Esophagus (tissue), 2 donors: Measurements from ENCODE around the gene UNC5C. TPM values are rescaled to one million over a fixed set of nuclear protein-coding genes. Genes with fewer than 3 reads are reported as not detected.

Source experiments
- H3K27ac ChIP-seq, 2 donors: one replicate each; pipeline ENCODE4 v1.5.1; 2013; ENCODE audit warnings: low read depth in 2 of 2, mild to moderate bottlenecking in 2 of 2, inconsistent platforms in 1 of 2, low read length in 1 of 2, moderate library complexity in 1 of 2
- H3K27me3 ChIP-seq, 2 donors: one replicate each; pipeline ENCODE4 v1.6.1; 2013; ENCODE audit warnings: low read length in 2 of 2, control low read depth in 1 of 2, mild to moderate bottlenecking in 1 of 2; ENCODE audit not compliant: insufficient read depth in 2 of 2, control insufficient read depth in 1 of 2
- H3K36me3 ChIP-seq, 2 donors: one replicate each; pipeline ENCODE4 v1.6.1; 2013; ENCODE audit warnings: low read length in 1 of 2; ENCODE audit not compliant: control insufficient read depth in 2 of 2, insufficient read depth in 2 of 2
- H3K4me1 ChIP-seq, 2 donors: one replicate each; pipeline ENCODE4 v1.6.1; 2013; ENCODE audit warnings: low read length in 1 of 2; ENCODE audit not compliant: control insufficient read depth in 2 of 2, insufficient read depth in 2 of 2
- H3K4me3 ChIP-seq, 2 donors: one replicate each; pipeline ENCODE4 v1.5.1; 2013; ENCODE audit warnings: low read length in 2 of 2, mild to moderate bottlenecking in 2 of 2, low read depth in 1 of 2, moderate library complexity in 1 of 2
- H3K9me3 ChIP-seq, 2 donors: one replicate each; pipeline ENCODE4 v1.6.1; 2013; ENCODE audit warnings: mild to moderate bottlenecking in 2 of 2, low read depth in 1 of 2, low read length in 1 of 2, moderate library complexity in 1 of 2; ENCODE audit not compliant: control insufficient read depth in 2 of 2, insufficient read depth in 1 of 2
- WGBS, 2 donors: extraction: QIAGEN DNeasy Blood & Tissue Kit; methylation state at CpG; one replicate each; pipeline ENCODE4 v1.1.7; 2013; 5-methylcytosine and 5-hydroxymethylcytosine counted together
- polyA plus RNA-seq, 2 donors: library from polyadenylated mRNA; stranded (reverse); fragments of 200-250 nt; gene quantifications; one replicate each; pipeline ENCODE4 v1.2.3, GENCODE V29; 2013
- donor health status: healthy with polysubstance abuse.
- donor health status: Bipolar disorder and iron deficiency.

UNC5C gene
- polyA plus RNA-seq, 2 donors = 0.04 to 0.09 TPM

DNA sequence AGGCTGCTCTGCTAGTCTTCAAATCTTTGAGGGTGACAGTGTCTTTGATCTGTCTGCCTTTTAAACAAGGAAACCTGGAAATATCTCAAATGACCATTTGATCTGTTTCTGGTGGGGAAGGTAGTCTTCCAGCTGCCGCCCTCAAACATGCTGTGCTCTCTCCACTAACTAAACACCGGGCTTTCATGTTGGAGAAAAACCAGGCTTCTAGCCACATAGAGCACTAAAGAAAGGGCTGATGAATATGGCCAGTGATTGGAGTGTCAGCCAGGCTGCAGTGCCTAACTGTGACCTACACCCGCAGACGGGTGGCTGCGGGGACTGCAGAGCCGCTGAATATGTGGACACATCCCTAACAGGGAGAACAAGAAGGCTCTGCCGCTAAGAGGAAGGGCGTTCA lies 85.9 kb downstream of the UNC5C start:
- no peak overlapping the region for H3K4me3 ChIP-seq
- 82 to 85% methylated on average over 8 of the region's 8 CpGs for whole genome bisulfite sequencing, 2 donors
- H3K27me3 ChIP-seq = no peaks in the 10 kb centered on the region

DNA sequence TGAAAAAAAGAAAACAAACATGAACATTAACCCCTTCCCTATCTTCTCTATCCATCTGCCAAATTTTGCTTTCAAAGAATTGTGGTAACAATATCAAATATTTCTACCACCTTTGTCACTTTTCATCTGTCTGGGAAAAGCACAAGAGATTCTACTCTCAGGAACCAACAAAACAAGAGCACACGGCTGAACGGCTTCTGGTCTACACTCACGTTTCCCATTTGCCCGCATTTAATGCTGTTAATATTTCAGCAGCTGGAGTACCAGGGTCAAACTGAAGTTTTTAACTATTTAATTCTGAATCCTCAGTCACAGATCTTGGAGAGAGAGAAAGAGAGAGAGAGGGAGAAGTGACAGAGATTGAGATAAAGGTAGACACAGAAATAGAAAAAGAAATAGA lies 91.4 kb downstream of the UNC5C start:
- Histone ChIP-seq H3K27me3 (no peaks in the 10 kb centered on the region), H3K27ac (no peak overlapping the region), H3K4me1 (no peaks in the 10 kb centered on the region), H3K9me3 (no peaks in the 10 kb centered on the region), H3K36me3 (no peaks in the 10 kb centered on the region), H3K4me3 (no peak overlapping the region)
- 64 to 72% methylated on average over 4 of the region's 4 CpGs for WGBS, 2 donors

More for the DNA sequence above, 85.9 kb downstream of the UNC5C start:
- no peak overlapping the region for H3K27ac ChIP-seq
- H3K4me1 ChIP-seq = no peaks in the 10 kb centered on the region
- H3K36me3 ChIP-seq = no peaks in the 10 kb centered on the region
- H3K9me3 ChIP-seq = peaks cover 0 to 3% of the 10 kb centered on the region in 2 donors

DNA sequence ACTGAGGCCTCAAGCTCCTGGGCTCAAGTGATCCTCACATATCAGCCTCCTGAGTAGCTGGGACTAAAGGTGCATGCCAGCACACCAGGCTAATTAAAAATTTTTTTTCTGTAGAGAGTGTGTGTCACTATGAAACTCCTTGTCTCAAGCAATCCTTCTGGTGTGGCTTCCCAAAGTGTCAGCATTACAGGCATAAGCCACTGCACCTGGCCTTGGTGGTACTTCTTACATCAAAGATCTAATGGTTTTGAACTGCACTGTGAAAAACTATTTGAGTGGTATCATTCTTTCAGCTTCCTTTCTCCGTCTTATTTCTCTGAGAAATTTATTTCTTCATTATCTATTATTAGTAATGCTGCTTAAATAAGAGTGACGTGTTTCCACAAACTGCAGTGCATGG lies 98.5 kb downstream of the UNC5C start:
- Histone ChIP-seq H3K4me3 (no peak overlapping the region), H3K27ac (no peak overlapping the region), H3K9me3 (no peaks in the 10 kb centered on the region), H3K27me3 (no peaks in the 10 kb centered on the region), H3K36me3 (no peaks in the 10 kb centered on the region), H3K4me1 (no peaks in the 10 kb centered on the region)
- 73 to 89% methylated on average over 2 of the region's 2 CpGs for WGBS, 2 donors

GRCh38 chr4:95446173-95446572 lies 102.6 kb downstream of the UNC5C start:
- no peaks in the 10 kb centered on the region for H3K4me1 ChIP-seq
- no peak overlapping the region for H3K27ac ChIP-seq
- no peaks in the 10 kb centered on the region for H3K36me3 ChIP-seq
- H3K4me3 ChIP-seq = no peak overlapping the region
- 95% methylated on average over 4 of the region's 4 CpGs for WGBS, 2 donors
- no peaks in the 10 kb centered on the region for H3K9me3 ChIP-seq
- H3K27me3 ChIP-seq = no peaks in the 10 kb centered on the region

DNA sequence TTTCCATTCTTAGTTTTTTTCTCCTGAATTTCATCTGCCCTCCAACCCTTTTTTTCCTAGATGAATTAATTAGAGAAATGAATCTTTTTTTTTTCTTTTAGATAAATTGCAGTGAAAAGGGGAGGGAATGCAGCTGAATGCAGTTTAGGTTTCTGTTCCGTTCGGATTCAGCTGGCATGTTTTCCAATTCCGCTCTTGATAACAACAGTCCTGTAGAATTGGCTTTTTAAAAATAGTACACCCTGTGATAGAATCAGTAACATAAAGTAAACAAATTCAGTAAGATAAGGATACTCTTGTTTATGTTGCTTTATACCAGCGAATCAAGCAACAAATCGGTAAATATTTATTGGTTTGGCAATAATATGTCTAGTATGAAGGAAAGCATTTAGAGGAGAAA lies 103.5 kb downstream of the UNC5C start:
- no peaks in the 10 kb centered on the region for H3K27me3 ChIP-seq
- H3K36me3 ChIP-seq = no peaks in the 10 kb centered on the region
- 76 to 89% methylated on average over 5 of the region's 5 CpGs for WGBS, 2 donors
- H3K4me3 ChIP-seq = no peak overlapping the region
- no peaks in the 10 kb centered on the region for H3K9me3 ChIP-seq
- no peak overlapping the region for H3K27ac ChIP-seq
- no peaks in the 10 kb centered on the region for H3K4me1 ChIP-seq

DNA sequence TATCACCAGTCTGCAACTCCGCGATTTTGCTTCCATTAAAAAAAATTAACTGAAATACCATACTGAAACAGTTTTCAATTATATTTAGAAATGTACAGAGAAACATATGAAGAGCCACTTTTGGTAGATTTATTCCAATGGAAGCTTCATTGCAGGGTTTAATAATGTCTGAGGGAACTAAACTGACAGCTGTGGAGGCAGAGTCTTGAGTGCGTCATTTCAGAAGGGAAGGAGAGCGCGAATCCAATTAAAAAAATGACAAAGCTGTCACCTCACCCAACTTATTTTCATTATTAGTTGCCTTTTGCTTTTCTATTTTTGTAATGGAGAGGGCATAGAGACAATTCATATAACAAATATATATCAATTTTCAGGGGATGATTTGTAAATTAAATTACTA lies 104.0 kb downstream of the UNC5C start:
- no peaks in the 10 kb centered on the region for H3K36me3 ChIP-seq

DNA sequence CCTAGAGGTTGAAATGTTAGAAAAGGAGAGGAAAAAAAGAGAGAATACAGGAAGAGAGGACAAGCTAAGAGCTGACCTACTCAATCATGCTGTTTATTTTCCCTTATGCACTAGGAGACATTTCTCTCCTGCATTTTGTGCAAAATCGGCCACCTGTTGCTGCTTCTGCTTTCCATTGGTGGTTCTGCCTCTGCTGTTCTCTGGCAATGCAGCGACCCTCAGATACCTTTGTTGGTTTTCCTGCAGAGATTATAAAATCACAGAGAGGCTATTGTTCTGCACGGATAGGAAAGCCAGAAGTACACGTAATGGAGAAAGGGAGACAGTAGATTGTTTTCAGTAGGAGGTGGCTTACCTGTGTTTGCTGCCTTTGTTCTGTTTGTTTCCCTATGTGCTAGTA lies 108.9 kb downstream of the UNC5C start:
- no peaks in the 10 kb centered on the region for H3K36me3 ChIP-seq
- no peaks in the 10 kb centered on the region for H3K9me3 ChIP-seq
- H3K27me3 ChIP-seq = no peaks in the 10 kb centered on the region
- whole genome bisulfite sequencing, 2 donors = 43 to 45% methylated on average over 4 of the region's 4 CpGs
- no peak overlapping the region for H3K4me3 ChIP-seq
- no peak overlapping the region for H3K27ac ChIP-seq
- H3K4me1 ChIP-seq = no peaks in the 10 kb centered on the region

More for the DNA sequence above, 104.0 kb downstream of the UNC5C start:
- WGBS, 2 donors = 94 to 96% methylated on average over 5 of the region's 5 CpGs
- no peaks in the 10 kb centered on the region for H3K9me3 ChIP-seq
- no peaks in the 10 kb centered on the region for H3K27me3 ChIP-seq
- H3K4me1 ChIP-seq = no peaks in the 10 kb centered on the region
- no peak overlapping the region for H3K4me3 ChIP-seq
- no peak overlapping the region for H3K27ac ChIP-seq

DNA sequence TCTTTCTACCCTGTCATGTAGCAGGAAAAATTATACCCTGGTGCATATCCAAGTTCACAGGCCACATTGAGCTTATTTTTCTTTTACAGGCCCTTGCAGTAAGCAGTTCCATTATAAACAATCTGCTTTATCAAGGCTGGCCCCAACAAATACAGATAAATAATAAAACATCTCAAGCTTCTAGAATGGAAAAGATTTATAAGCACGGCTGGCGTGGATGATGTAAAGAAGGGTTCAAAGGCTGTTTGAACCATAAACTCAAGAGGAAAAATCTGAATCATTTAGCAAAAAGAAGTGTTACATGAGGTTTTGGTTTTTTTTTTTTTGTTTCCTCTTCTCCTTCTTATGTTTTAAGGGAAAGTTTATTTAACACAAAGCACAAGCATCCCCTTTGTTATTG lies 109.7 kb downstream of the UNC5C start:
- H3K27me3 ChIP-seq = no peaks in the 10 kb centered on the region
- H3K9me3 ChIP-seq = no peaks in the 10 kb centered on the region
- no peaks in the 10 kb centered on the region for H3K4me1 ChIP-seq
- WGBS, 2 donors = 58 to 62% methylated on average over 2 of the region's 2 CpGs
- H3K27ac ChIP-seq = no peak overlapping the region
- H3K36me3 ChIP-seq = no peaks in the 10 kb centered on the region
- no peak overlapping the region for H3K4me3 ChIP-seq

GRCh38 chr4:95432466-95432865 lies 116.3 kb downstream of the UNC5C start:
- 41 to 49% methylated on average over 1 of the region's 1 CpG for WGBS, 2 donors
- no peaks in the 10 kb centered on the region for H3K9me3 ChIP-seq
- no peaks in the 10 kb centered on the region for H3K4me1 ChIP-seq
- H3K4me3 ChIP-seq = no peak overlapping the region
- no peak overlapping the region for H3K27ac ChIP-seq
- H3K36me3 ChIP-seq = no peaks in the 10 kb centered on the region
- no peaks in the 10 kb centered on the region for H3K27me3 ChIP-seq

GRCh38 chr4:95431678-95432077 lies 117.1 kb downstream of the UNC5C start:
- H3K27me3 ChIP-seq = no peaks in the 10 kb centered on the region
- WGBS, 2 donors = 64 to 72% methylated on average over 2 of the region's 2 CpGs
- H3K9me3 ChIP-seq = no peaks in the 10 kb centered on the region
- H3K27ac ChIP-seq = no peak overlapping the region
- H3K36me3 ChIP-seq = no peaks in the 10 kb centered on the region
- H3K4me3 ChIP-seq = no peak overlapping the region
- no peaks in the 10 kb centered on the region for H3K4me1 ChIP-seq
